CD4-positive, alpha-beta T cell (primary cell): ENCODE results near the gene APOL2. TPM values are rescaled to one million over a fixed set of nuclear protein-coding genes. Genes with fewer than 3 reads are reported as not detected.
"Not testable (repeated sequence)": the region's sequence is repeated elsewhere in the genome, so short reads cannot be mapped to it uniquely, and the experiment has no call there.

Experiments
- ATAC-seq: fragments of 200-7000 bp; cut with Tn5 transposase; one replicate; pipeline ENCODE4 v1.10.0; 2022; ENCODE audit warnings: mild to moderate bottlenecking; ENCODE audit not compliant: poor library complexity
- CTCF ChIA-PET: fragments of 350-600 bp; sonication (Branson Sonifier 250); formaldehyde crosslinking; loops from one replicate; lab custom pipeline; 2021; ENCODE audit warnings: antibody characterized with exemption, inconsistent platforms; lab: Charles Lee
- POLR2A ChIA-PET: fragments of 350-600 bp; sonication (Branson Sonifier 250); formaldehyde crosslinking; loops from one replicate; lab custom pipeline; 2021; ENCODE audit warnings: antibody characterized with exemption, inconsistent platforms; lab: Charles Lee
- DNase-seq, 14 experiments: peaks; one replicate each; pipeline ENCODE4 v3.0.0-alpha.2; 2013 to 2020; ENCODE audit warnings: mixed read lengths in 2 of 14
- H3K27ac ChIP-seq, 2 donors: one replicate each; pipeline versions ENCODE4 v1.5.1 to v1.7.0; 2013; ENCODE audit warnings: low read length in 2 of 2, low read depth in 1 of 2, mild to moderate bottlenecking in 1 of 2
- H3K27me3 ChIP-seq, 2 experiments: 1 replicate in 1 of 2; 2 replicates in 1 of 2; pipeline versions ENCODE4 v1.6.1 to v1.7.0; 2013; ENCODE audit warnings: low read length in 2 of 2, control low read depth in 1 of 2, mild to moderate bottlenecking in 1 of 2, moderate library complexity in 1 of 2; ENCODE audit not compliant: insufficient read depth in 2 of 2, control insufficient read depth in 1 of 2
- H3K36me3 ChIP-seq: one replicate; pipeline ENCODE4 v1.6.1; 2013; ENCODE audit warnings: low read length, control low read depth; ENCODE audit not compliant: insufficient read depth
- H3K4me1 ChIP-seq: one replicate; pipeline ENCODE4 v1.6.1; 2013; ENCODE audit warnings: low read length, control low read depth; ENCODE audit not compliant: insufficient read depth
- H3K4me3 ChIP-seq: one replicate; pipeline ENCODE4 v1.5.1; 2013; ENCODE audit warnings: mild to moderate bottlenecking, low read length, moderate library complexity
- H3K9me3 ChIP-seq, 2 experiments: 1 replicate in 1 of 2; 2 replicates in 1 of 2; pipeline versions ENCODE4 v1.6.1 to v1.7.0; 2013; ENCODE audit warnings: low read length in 2 of 2, mild to moderate bottlenecking in 2 of 2, control low read depth in 1 of 2, moderate library complexity in 1 of 2; ENCODE audit not compliant: control insufficient read depth in 1 of 2, insufficient read depth in 1 of 2
- H3K27ac Mint-ChIP-seq: one replicate; pipeline ENCODE4 v1.8.0; 2020; ENCODE audit warnings: mixed read lengths
- H3K27me3 Mint-ChIP-seq: one replicate; pipeline ENCODE4 v1.8.0; 2021; ENCODE audit warnings: mixed read lengths
- H3K36me3 Mint-ChIP-seq: one replicate; pipeline ENCODE4 v1.8.0; 2021; ENCODE audit warnings: low read depth, mixed read lengths
- H3K4me1 Mint-ChIP-seq: one replicate; pipeline ENCODE4 v1.8.0; 2021; ENCODE audit warnings: low read depth, mixed read lengths
- H3K4me3 Mint-ChIP-seq: one replicate; pipeline ENCODE4 v1.8.0; 2020; ENCODE audit warnings: mild to moderate bottlenecking, mixed read lengths
- H3K9me3 Mint-ChIP-seq: one replicate; pipeline ENCODE4 v1.8.0; 2020; ENCODE audit warnings: mixed read lengths
- CTCF ChIP-seq: fragments of 200-600 bp; IDR thresholded peaks from one replicate; pipeline ENCODE4 v1.8.0; 2022; ENCODE audit warnings: antibody characterized with exemption, mild to moderate bottlenecking
- intact Hi-C, 2 experiments: fragments of 100-400 bp; cut with DNase I in 1 of 2; cut with micrococcal nuclease in 1 of 2; formaldehyde crosslinking; loops; one replicate each; pipeline versions ENCODE4 v1.15.1 to v1.9.0; 2023 to 2025; cut with DNase I, micrococcal nuclease
- total RNA-seq, 174 experiments: library from RNA in 2 of 174; stranded (reverse) in 2 of 174; gene quantifications; one replicate each; pipeline ENCODE4 v1.2.3 and lab custom pipeline; 2021 to 2026

The APOL2 gene
- total RNA-seq, 2 experiments from 2014 or later: 17.8 to 21.8 TPM

DNA sequence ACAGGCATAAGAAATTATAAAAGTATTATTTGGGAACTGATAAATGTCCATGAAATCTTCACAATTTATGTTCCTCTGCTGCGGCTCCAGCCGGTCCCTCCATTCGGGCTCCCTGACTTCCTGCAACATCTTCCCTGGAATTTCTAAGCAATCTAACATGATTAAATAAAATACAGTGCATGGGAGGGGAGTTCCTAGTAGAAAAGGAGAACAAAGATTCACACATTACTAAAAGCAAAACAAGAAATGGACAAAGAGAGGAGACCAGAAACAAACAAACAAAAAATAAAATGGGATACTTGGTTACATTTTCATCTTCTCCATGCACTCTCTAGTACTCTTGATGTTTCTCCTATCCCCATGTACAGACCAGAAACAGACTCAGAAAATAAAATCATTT is 29.1 kb downstream of the APOL2 start:
- Histone ChIP-seq H3K4me3 (no peak overlapping the region), H3K9me3 (no peaks in the 10 kb centered on the region), H3K27ac (no peak overlapping the region), H3K27me3 (no peaks in the 10 kb centered on the region), H3K4me1 (peaks cover 9% of the 10 kb centered on the region), H3K36me3 (no peaks in the 10 kb centered on the region)
- ChIA-PET CTCF (no interaction called here), POLR2A (no interaction called here)
- Mint-ChIP-seq H3K4me1 (peaks cover 13% of the 10 kb centered on the region), H3K27me3 (peaks cover 49% of the 10 kb centered on the region), H3K4me3 (no peak overlapping the region), H3K36me3 (no peaks in the 10 kb centered on the region), H3K27ac (no peak overlapping the region), H3K9me3 (peaks cover 4% of the 10 kb centered on the region)
- intact Hi-C loops: no loop called here
- TF ChIP-seq CTCF: no peak
- DNase-seq: no peak
- no peak for ATAC-seq

DNA sequence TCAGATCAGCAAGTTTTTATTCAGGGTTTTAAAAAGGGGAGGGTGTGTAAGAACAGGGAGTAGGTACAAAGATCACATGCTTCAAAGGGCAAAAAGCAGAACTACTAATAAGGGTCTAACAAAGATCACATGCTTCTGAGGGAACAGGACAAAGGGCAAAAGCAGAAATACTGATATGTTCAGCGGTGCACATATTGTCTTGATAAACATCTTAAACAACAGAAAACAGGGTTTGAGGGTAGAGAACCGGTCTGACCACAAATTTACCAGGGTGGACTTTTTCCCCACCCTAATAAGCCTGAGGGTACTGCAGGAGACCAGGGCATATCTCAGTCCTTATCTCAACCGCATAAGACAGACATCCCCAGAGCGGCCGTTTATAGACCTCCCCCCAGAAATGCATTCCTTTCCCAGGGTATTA is 29.8 kb downstream of the APOL2 start:
- POLR2A ChIA-PET, H3K4me3 Mint-ChIP-seq, CTCF ChIA-PET, intact Hi-C loops, H3K27ac ChIP-seq, H3K9me3 Mint-ChIP-seq, H3K36me3 ChIP-seq, H3K9me3 ChIP-seq, H3K27me3 ChIP-seq, ATAC-seq, H3K4me1 ChIP-seq, H3K4me3 ChIP-seq, DNase-seq, H3K36me3 Mint-ChIP-seq, H3K27ac Mint-ChIP-seq: not testable (repeated sequence)
- peaks cover 13% of the 10 kb centered on the region for H3K4me1 Mint-ChIP-seq
- H3K27me3 Mint-ChIP-seq: peaks cover 49% of the 10 kb centered on the region

DNA sequence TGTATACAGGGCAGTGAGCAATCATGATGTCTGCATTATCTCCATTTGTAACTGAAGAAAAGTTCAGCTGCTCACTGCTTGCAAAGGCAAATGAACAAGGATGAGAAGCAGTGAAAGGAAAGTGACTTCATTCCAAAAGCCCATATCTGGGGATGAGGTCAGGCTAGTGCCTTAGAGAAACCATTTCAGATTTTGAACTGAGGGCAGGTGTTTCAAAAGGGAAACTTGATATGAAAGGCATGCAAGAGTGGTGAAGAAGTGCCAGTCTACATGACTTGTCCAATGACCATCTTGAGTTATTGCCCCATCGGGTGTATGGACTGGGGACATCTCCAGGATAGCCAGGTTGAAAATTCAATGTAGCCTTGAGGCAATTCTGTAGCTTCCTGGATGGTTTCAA is 30.4 kb downstream of the APOL2 start:
- H3K4me1 ChIP-seq: peaks cover 9% of the 10 kb centered on the region
- H3K27me3 ChIP-seq: no peaks in the 10 kb centered on the region
- ATAC-seq: no peak
- Mint-ChIP-seq H3K27me3 (peaks cover 45% of the 10 kb centered on the region), H3K36me3 (no peaks in the 10 kb centered on the region), H3K9me3 (peaks cover 4% of the 10 kb centered on the region), H3K4me3 (no peak overlapping the region), H3K27ac (no peak overlapping the region), H3K4me1 (peaks cover 13% of the 10 kb centered on the region)
- no peaks in the 10 kb centered on the region for H3K9me3 ChIP-seq
- intact Hi-C loops: no loop called here
- H3K4me3 ChIP-seq: no peak overlapping the region
- no peak for TF ChIP-seq CTCF
- CTCF ChIA-PET: interaction anchor here (1.4 kb wide), 1 partner anchor 85 kb away, joined by 3 read pairs; no protein-coding TSS in a partner anchor
- no peak overlapping the region for H3K27ac ChIP-seq
- POLR2A ChIA-PET: no interaction called here
- no peak for DNase-seq
- no peaks in the 10 kb centered on the region for H3K36me3 ChIP-seq

DNA sequence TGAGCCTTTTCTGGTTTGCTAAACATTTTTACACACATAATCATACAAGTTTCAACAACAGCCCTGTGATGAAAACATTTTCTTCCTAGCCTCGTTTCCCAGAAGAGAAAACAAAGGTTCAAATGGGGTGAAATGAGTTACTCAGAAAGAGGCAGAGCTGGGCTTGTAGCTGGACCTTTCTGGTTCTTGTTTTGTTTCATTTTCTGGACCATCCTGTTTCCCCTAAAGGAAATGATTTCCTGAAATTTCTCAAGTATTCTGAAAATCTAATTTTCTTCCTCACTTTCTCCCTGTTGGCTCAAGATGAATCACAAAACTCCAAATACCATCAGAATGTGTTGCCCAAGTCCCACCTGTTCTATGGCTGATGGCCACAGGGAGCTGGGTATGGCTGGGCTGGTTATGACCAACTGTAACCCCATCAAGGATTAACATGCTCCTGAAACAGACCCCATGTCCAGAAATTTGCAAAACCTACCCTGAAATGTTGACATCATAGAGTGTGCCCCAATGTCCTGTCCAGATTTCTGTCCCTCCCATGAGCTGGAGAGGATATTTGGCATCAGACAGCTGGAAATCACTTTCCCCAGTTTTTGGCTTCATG is 31.1 kb downstream of the APOL2 start:
- Mint-ChIP-seq H3K4me1 (peaks cover 13% of the 10 kb centered on the region), H3K9me3 (peaks cover 4% of the 10 kb centered on the region), H3K36me3 (no peaks in the 10 kb centered on the region), H3K27me3 (peaks cover 42% of the 10 kb centered on the region), H3K27ac (no peak overlapping the region), H3K4me3 (no peak overlapping the region)
- Histone ChIP-seq H3K27me3 (no peaks in the 10 kb centered on the region), H3K4me3 (no peak overlapping the region), H3K4me1 (peaks cover 9% of the 10 kb centered on the region), H3K27ac (no peak overlapping the region), H3K9me3 (no peaks in the 10 kb centered on the region), H3K36me3 (no peaks in the 10 kb centered on the region)
- no peak for DNase-seq
- ChIA-PET CTCF (interaction anchor here (1.4 kb wide), 1 partner anchor 84 kb away, joined by 3 read pairs; no protein-coding TSS in a partner anchor), POLR2A (no interaction called here)
- TF ChIP-seq CTCF: no peak
- intact Hi-C loops: no loop called here
- no peak for ATAC-seq
